GM23338 (cell line): ENCODE measurements around the gene NAALADL2.

Source experiments
- CTCF ChIP-seq, 2 experiments: fragments of 200-600 bp in 1 of 2; sonication (generic) in 1 of 2; conservative IDR thresholded peaks; 2 replicates each; pipeline versions ENCODE4 v1.5.1 to v1.6.1; 2016 to 2017; ENCODE audit warnings: antibody characterized with exemption in 2 of 2, low read depth in 2 of 2, mild to moderate bottlenecking in 2 of 2, moderate library complexity in 1 of 2
- EZH2 ChIP-seq: fragments of 200-600 bp; sonication (generic); IDR thresholded peaks from one replicate; pipeline ENCODE4 v1.8.0; 2017; ENCODE audit warnings: antibody characterized with exemption, mild to moderate bottlenecking, low read depth; ENCODE audit not compliant: unreplicated experiment
- EZH2phosphoT487 ChIP-seq: fragments of 200-600 bp; sonication (generic); IDR thresholded peaks from one replicate; pipeline ENCODE4 v1.8.1; 2018; ENCODE audit warnings: antibody characterized with exemption; ENCODE audit not compliant: unreplicated experiment
- JUNB ChIP-seq: IDR thresholded peaks from one replicate; pipeline ENCODE4 v1.6.1; 2016; ENCODE audit warnings: antibody characterized with exemption; ENCODE audit not compliant: unreplicated experiment
- NANOG ChIP-seq: IDR thresholded peaks from 2 replicates; pipeline ENCODE4 v1.6.1; 2016; ENCODE audit warnings: antibody characterized with exemption, borderline replicate concordance
- POLR2AphosphoS5 ChIP-seq: IDR thresholded peaks from 2 replicates; pipeline ENCODE4 v1.6.1; 2016; ENCODE audit warnings: antibody characterized with exemption, low read depth
- REST ChIP-seq: IDR thresholded peaks from one replicate; pipeline ENCODE4 v1.6.1; 2018; ENCODE audit warnings: antibody characterized with exemption; ENCODE audit not compliant: unreplicated experiment
- STAT1 ChIP-seq: IDR thresholded peaks from one replicate; pipeline ENCODE4 v1.6.1; 2016; ENCODE audit warnings: antibody characterized with exemption; ENCODE audit not compliant: unreplicated experiment

- TF ChIP-seq CTCF (conservative IDR thresholded peaks at IDR 0.05; ENCODE audit: low read depth in 2 of 2), result no peak
- no peak for TF ChIP-seq STAT1
- no peak for TF ChIP-seq EZH2phosphoT487
- TF ChIP-seq EZH2, result no peak
- TF ChIP-seq POLR2AphosphoS5, result no peak
- TF ChIP-seq JUNB, result no peak
- TF ChIP-seq NANOG, result no peak
- no peak for TF ChIP-seq REST
These were observed 554.8 kb downstream of the NAALADL2 start for GRCh38 chr3:175413926-175414325.
